NCI-H1092 (cell line): ENCODE data around the gene CWC22.
A peak's percentile ranks its signal among the peaks of the same experiment; 100 is the strongest.
"Not testable (repeated sequence)": the region's sequence is repeated elsewhere in the genome, so short reads cannot be mapped to it uniquely, and the experiment has no call there.

Experiments
- DNase-seq: peaks from one replicate; lab custom pipeline; 2025; lab: John Stamatoyannopoulos, UW

Gene CWC22

GRCh38 chr2:180006781-180007579, at the start of gene CWC22:
CWC22 (minus strand) TSS chr2:180007297; CDS start chr2:179993341, 13,956 bp downstream.
- DNase-seq: peak; percentile 76

- DNase-seq: no peak
Observed at GRCh38 chr2:180056367-180057118, 49.4 kb upstream of the CWC22 start.

GRCh38 chr2:180054576-180054975, 47.5 kb upstream of the CWC22 start:
- not testable (repeated sequence) for DNase-seq

- no peak for DNase-seq
Observed at GRCh38 chr2:180050246-180050645, 43.1 kb upstream of the CWC22 start.

GRCh38 chr2:180048251-180048650, 41.2 kb upstream of the CWC22 start:
- no peak for DNase-seq

- no peak for DNase-seq
Observed at GRCh38 chr2:180046776-180047175, 39.7 kb upstream of the CWC22 start.

- no peak for DNase-seq
Observed at GRCh38 chr2:180046202-180046601, 39.1 kb upstream of the CWC22 start.

- DNase-seq: no peak
Observed at GRCh38 chr2:180040146-180040925, 33.2 kb upstream of the CWC22 start.

- no peak for DNase-seq
Observed at GRCh38 chr2:180038997-180039396, 31.9 kb upstream of the CWC22 start.

GRCh38 chr2:180033993-180034894, 27.1 kb upstream of the CWC22 start:
- DNase-seq: peak; percentile 35

GRCh38 chr2:180029575-180029974, 22.5 kb upstream of the CWC22 start:
- no peak for DNase-seq

- DNase-seq: no peak
Observed at GRCh38 chr2:180021850-180022249, 14.8 kb upstream of the CWC22 start.

- DNase-seq: no peak
Observed at GRCh38 chr2:180017784-180018183, 10.7 kb upstream of the CWC22 start.

- no peak for DNase-seq
Observed at GRCh38 chr2:180016937-180017336, 9.8 kb upstream of the CWC22 start.

GRCh38 chr2:180015951-180016709, 9.0 kb upstream of the CWC22 start:
- no peak for DNase-seq

- no peak for DNase-seq
Observed at GRCh38 chr2:180012523-180012922, 5.4 kb upstream of the CWC22 start.

GRCh38 chr2:180010701-180011100, 3.6 kb upstream of the CWC22 start:
- DNase-seq: no peak

GRCh38 chr2:180006231-180006630, 866 bp downstream of the CWC22 start:
- DNase-seq: no peak

GRCh38 chr2:180005465-180005864, 1.6 kb downstream of the CWC22 start:
- not testable (repeated sequence) for DNase-seq

- no peak for DNase-seq
Observed at GRCh38 chr2:180004731-180005130, 2.4 kb downstream of the CWC22 start.

GRCh38 chr2:180003559-180003958, 3.5 kb downstream of the CWC22 start:
- DNase-seq: no peak
